GM21423 (cell line): ENCODE data around the gene EGFR.
"Not testable (repeated sequence)": the region's sequence is repeated elsewhere in the genome, so short reads cannot be mapped to it uniquely, and the experiment has no call there.

Experiments
- ATAC-seq: cut with Tn5 transposase; IDR thresholded peaks from one replicate; pipeline ENCODE4 v1.9.1; 2021; ENCODE audit warnings: mild to moderate bottlenecking, moderate library complexity; ENCODE audit not compliant: unreplicated experiment

The EGFR gene

GRCh38 chr7:55164527-55164926 lies 145.7 kb downstream of the EGFR start:
- no peak for ATAC-seq

- no peak for ATAC-seq
These were observed 146.5 kb downstream of the EGFR start for GRCh38 chr7:55165176-55165861.

- ATAC-seq = not testable (repeated sequence)
These were observed 148.5 kb downstream of the EGFR start for GRCh38 chr7:55167296-55167695.

- no peak for ATAC-seq
These were observed 151.7 kb downstream of the EGFR start for GRCh38 chr7:55170335-55171069.

GRCh38 chr7:55171157-55171556 lies 152.3 kb downstream of the EGFR start:
- ATAC-seq = no peak

- no peak for ATAC-seq
These were observed 153.3 kb downstream of the EGFR start for GRCh38 chr7:55172161-55172560.

GRCh38 chr7:55172881-55173609 lies 154.2 kb downstream of the EGFR start:
- ATAC-seq = no peak

GRCh38 chr7:55173671-55174070 lies 154.9 kb downstream of the EGFR start:
- ATAC-seq = no peak

- no peak for ATAC-seq
These were observed 155.6 kb downstream of the EGFR start for GRCh38 chr7:55174456-55174855.

- ATAC-seq = no peak
These were observed 156.0 kb downstream of the EGFR start for GRCh38 chr7:55174856-55175255.

- ATAC-seq = no peak
These were observed 158.3 kb downstream of the EGFR start for GRCh38 chr7:55177068-55177530.

- ATAC-seq = no peak
These were observed 158.9 kb downstream of the EGFR start for GRCh38 chr7:55177589-55178261.

GRCh38 chr7:55178292-55178862 lies 159.6 kb downstream of the EGFR start:
- no peak for ATAC-seq

- no peak for ATAC-seq
These were observed 160.3 kb downstream of the EGFR start for GRCh38 chr7:55178863-55179773.

GRCh38 chr7:55179931-55180682 lies 161.3 kb downstream of the EGFR start:
- ATAC-seq = no peak

GRCh38 chr7:55180963-55181542 lies 162.2 kb downstream of the EGFR start:
- ATAC-seq = no peak

GRCh38 chr7:55181762-55182161 lies 162.9 kb downstream of the EGFR start:
- no peak for ATAC-seq

- no peak for ATAC-seq
These were observed 165.1 kb downstream of the EGFR start for GRCh38 chr7:55183897-55184296.

GRCh38 chr7:55185321-55185802 lies 166.5 kb downstream of the EGFR start:
- ATAC-seq = no peak
